NOMO-1 (cell line): ENCODE measurements around the gene SEC61A1.

ENCODE experiments used
- DNase-seq, 2 experiments: peaks; one replicate each; lab custom pipeline; 2025; ENCODE audit not compliant: unreplicated experiment in 2 of 2; lab: John Stamatoyannopoulos, UW

The SEC61A1 gene

DNA sequence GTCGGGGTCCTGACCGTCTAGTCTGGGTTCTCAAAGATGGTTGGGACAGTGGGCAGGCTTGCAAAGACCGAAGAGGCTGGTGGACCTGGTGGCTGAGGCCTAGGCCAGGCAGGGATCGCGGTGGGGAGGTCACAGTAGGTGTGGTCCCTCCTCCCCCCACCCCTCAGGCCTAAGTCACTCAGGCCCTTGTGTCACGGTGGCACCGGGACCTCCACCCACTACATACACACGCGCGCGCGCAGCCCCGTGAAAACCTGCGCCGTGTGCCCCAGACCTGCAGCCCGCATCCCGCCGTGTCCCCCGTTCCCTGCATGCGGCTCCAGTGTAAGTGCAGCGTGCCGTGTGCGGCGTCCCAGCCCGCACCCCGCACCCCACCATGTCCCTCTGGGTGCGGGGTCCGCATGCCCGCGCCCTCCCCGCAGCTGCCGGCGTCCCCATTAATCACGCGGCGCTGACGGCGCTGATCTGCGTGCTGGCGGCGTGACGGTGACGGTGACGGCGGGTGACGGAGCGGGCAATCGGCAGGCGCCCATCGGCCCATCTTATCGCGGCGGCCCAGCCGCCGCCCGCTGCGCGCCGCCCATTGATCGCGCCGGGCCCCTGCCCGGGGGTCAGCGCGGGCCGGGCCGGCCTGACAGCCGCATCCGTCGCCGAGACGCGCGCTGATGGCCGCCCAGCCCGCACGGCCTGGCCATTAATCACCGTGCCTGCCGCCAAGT lies 24.4 kb downstream of the SEC61A1 start:
- DNase-seq, result no peak

DNA sequence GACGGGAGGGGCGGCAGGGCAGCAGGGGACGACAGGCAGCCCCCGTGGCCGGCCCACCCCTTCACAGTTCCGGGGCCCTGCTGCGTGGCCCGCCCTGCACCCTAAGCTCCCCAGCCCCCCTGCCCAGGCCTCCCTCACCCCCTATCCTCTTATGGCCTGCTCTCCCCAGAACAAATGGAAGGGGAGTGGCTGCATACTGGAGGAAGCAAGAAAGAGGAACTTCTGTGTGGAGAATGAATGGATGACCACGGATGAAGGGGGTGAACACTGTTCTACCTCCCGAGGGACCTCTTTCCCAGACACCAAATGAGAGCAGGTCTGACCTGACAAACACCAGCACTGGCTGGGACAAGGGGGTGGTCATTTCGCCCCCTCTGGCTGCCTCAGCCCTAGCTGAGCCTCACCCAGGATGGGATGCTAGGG lies 25.0 kb downstream of the SEC61A1 start:
- DNase-seq, result peak; percentile 42 to 87

DNA sequence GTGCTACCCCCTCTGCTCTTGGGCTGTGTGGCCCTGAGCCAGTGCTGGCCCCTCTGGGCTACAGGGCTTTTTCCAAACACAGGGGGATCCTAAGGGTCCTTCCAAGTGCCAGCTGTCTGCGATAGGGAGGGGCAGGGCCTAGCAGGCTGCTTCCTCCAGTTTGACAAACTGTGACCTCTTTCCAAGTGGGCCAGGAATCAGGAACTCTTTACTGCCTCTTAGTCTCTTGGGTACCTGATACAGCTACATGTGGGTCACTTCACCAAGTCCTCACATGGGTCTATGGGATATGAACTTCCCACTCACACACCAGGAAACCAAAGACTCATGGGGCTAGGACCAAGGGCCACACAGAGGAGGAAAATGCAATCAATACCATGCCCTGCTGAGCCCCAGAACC lies 25.4 kb downstream of the SEC61A1 start:
- no peak for DNase-seq

DNA sequence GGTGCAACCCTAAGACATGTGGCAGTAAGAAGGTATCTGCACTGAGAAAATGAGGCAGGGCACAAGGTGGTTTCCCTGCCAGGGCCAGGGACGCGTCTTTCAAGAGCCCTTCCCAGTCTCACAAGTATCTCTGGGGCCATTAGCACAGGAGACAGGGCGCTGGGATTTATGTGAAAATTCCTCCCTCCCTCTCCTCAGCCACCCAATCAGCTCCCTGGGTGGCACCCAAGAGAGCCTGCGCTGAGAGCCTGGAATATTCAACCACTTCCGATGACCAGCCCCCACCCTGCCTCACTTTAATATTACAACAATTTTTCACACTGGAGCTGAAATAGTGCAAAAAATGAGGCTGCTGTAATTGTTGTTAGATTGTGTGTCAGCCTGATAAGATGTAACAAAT lies 26.1 kb downstream of the SEC61A1 start:
- DNase-seq, result no peak

DNA sequence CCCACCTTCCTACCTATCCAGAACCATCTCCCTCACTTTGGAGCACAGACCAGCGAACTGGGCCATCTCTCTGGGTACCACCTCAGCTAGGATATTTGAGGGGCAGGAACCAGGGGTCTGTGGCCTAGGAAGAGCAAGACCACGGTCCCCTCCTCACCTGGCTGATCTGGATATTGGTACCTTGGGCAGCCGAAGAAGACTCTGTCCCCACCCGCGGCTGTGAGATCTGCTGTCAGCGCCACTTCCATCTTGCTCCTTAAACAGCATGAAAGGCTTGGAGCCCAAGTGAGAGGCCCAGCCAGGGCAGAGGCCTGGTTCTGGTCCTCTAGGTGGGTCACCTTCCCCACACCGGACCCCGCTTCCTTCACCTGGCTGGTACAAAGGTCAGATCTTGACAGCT lies 26.6 kb downstream of the SEC61A1 start:
- DNase-seq, result no peak

GRCh38 chr3:128079823-128080222 lies 27.6 kb downstream of the SEC61A1 start:
- no peak for DNase-seq

DNA sequence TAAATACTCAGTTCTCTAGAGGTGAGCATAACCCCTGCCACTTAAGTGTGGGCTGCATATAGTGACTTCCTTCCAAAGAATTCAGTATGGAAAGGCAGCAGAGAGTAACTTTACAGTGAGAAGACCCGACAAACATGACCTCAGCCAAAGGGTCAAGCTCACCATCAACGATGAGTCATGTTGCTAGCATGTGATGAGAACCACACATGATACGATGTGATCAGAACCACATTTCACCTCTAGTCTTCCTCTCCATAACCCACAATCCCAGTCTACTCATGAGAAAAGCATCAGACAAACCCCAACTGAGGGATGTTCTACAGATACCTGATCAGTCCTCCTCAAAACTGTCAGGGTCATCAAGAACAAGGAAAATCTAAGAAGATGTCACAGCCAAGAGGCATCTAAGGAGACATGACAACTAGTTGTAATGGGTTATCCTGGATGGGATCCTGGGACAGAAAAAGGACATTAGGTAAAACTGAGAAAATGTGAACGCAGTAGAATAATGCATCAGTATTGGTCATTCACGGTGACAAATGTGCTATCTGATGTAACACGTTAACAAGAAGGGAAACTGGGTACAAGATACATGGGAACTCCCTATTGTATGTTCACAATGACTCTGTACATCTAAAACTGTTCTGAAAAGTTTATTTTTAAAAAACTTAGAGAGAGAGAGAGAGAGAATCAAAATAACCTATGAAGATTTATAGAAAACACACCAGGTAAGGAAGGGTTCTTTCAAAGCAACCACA lies 28.3 kb downstream of the SEC61A1 start:
- DNase-seq, result no peak

GRCh38 chr3:128081226-128081625 lies 29.0 kb downstream of the SEC61A1 start:
- no peak for DNase-seq

- no peak for DNase-seq
Observed at GRCh38 chr3:128081846-128082245, 29.6 kb downstream of the SEC61A1 start.

GRCh38 chr3:128082546-128082945 lies 30.3 kb downstream of the SEC61A1 start:
- DNase-seq, result no peak

GRCh38 chr3:128083396-128083795 lies 31.2 kb downstream of the SEC61A1 start:
- DNase-seq, result no peak

DNA sequence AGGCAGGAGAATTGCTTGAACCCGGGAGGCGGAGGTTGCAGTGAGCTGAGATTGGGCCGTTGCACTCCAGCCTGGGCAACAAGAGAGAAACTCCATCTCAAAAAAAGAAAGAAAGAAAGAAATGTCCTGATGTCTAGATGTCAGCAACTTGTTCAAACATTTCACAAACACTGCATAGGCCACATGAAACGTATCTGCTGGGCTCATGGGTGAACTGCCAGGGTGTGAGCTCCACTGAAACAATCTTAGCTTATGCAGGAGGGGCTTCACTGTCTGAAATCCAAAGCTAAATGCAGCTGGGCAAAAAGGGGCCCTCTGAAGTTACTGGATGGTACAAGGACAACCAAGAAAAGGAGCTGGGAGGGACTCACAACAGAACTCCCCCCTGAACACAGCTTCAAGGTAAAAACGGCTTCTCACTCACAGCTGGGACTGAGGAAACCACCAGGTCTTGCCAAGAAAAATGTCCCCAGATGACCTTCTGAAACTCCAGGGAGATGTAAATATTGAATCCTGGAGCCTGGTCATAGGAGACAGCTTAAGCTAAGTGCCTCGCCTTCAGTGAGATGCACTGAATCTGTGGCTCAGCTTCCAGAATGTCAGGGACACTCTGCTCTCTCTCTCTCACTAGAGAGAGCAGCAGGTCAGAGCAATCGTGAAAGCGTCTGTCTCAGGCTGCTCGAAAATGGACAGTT lies 31.9 kb downstream of the SEC61A1 start:
- no peak for DNase-seq

- no peak for DNase-seq
Observed at GRCh38 chr3:128084675-128085021, 32.4 kb downstream of the SEC61A1 start.

DNA sequence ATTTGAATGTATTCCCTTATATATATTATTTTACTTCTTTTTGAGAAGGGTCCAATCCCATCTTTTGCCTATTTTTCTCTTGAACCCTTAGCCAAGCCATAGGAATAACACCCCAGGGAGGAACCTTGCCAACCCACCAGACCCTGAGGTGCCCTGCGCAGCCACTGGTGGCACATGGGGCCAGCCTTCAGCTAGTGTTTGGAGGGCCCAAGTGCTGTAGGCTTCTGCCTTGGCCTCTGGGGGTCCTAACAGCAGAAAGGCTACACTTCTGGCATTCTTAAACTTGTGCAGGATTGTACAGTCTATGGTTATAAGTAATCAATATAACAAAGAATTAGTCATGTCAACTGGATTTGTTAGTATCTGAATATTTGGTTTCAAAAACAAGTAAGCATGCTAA lies 36.9 kb downstream of the SEC61A1 start:
- no peak for DNase-seq

GRCh38 chr3:128091586-128091985 lies 39.3 kb downstream of the SEC61A1 start:
- DNase-seq, result no peak

- no peak for DNase-seq
Observed at GRCh38 chr3:128094295-128095151, 42.3 kb downstream of the SEC61A1 start.

DNA sequence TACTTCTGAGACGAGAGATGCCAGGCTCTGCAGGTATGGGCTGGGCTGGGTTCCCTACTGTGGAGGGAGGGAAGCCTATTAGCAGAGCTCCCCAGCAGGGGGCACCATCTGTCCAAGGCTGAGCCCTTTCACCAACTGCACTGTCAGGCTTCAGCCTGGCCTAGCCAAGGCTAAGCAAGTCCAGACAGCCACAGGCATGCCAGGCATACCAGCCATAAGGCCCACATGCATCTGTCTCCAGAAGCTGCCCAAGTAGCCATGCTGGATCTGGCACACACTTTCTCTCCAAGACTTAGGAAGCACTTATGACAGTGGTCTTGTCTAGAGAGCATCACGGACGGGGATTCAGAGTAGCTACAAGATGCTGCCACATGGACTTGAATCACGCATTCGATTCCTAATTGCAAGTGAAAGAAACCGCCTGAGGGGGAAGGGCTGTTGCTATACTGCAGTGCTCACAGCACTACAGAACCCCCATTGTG lies 43.0 kb downstream of the SEC61A1 start:
- peak; percentile 54 to 73 for DNase-seq

GRCh38 chr3:128098234-128098633 lies 46.0 kb downstream of the SEC61A1 start:
- DNase-seq, result no peak

DNA sequence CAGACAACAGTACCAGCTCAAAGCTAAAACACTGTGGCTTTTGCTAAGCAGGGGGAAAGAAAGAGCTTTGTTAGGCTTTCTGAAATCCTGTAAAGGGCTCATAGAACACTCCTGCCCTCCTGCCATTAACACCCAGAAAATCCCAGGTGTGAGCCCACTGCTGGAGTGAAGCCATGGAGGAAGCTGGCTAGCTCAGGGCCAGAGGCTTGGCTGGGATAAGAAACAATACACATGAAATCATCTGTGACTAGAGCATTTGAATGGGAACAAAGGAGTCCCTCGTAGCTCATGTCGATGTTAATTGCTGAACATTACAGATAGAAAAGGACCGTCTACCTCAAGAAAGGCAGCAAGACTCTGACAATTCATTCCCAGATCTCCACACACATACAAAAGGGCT lies 47.9 kb downstream of the SEC61A1 start:
- DNase-seq, result no peak

- DNase-seq, result no peak
Observed at GRCh38 chr3:128100638-128101037, 48.4 kb downstream of the SEC61A1 start.
